B cell (primary cell): ENCODE measurements around the gene RNGTT. TPM values are rescaled to one million over a fixed set of nuclear protein-coding genes. Genes with fewer than 3 reads are reported as not detected.

Experiments
- ATAC-seq: fragments of 200-7000 bp; cut with Tn5 transposase; one replicate; pipeline ENCODE4 v1.10.0; 2021; ENCODE audit warnings: low read depth, mild to moderate bottlenecking, moderate number of reproducible peaks, moderate library complexity
- CTCF ChIA-PET: fragments of 350-600 bp; sonication (Branson Sonifier 250); formaldehyde crosslinking; loops from one replicate; lab custom pipeline; 2021; ENCODE audit warnings: antibody characterized with exemption, inconsistent platforms; lab: Charles Lee
- POLR2A ChIA-PET: fragments of 350-600 bp; sonication (Branson Sonifier 250); formaldehyde crosslinking; loops from one replicate; lab custom pipeline; 2021; ENCODE audit warnings: antibody characterized with exemption; lab: Charles Lee
- DNase-seq: peaks from one replicate; pipeline ENCODE4 v3.0.0; 2013
- H2AFZ ChIP-seq: 2 replicates; pipeline ENCODE4 v1.6.1; 2012; ENCODE audit warnings: mild to moderate bottlenecking, low read depth, low read length; ENCODE audit not compliant: insufficient read depth, poor library complexity, severe bottlenecking
- H3K27ac ChIP-seq, 2 donors: 1 replicate in 1 of 2; 2 replicates in 1 of 2; pipeline ENCODE4 v1.5.1; 2012 to 2013; ENCODE audit warnings: low read length in 2 of 2, mild to moderate bottlenecking in 2 of 2, moderate library complexity in 1 of 2
- H3K27me3 ChIP-seq, 4 experiments: fragments of 200-600 bp in 1 of 4; sonication (generic) in 1 of 4; replicated peaks in 1 of 4; 1 replicate in 2 of 4; 2 replicates in 2 of 4; pipeline versions ENCODE4 v1.6.1 to v1.7.0; 2013 to 2016; ENCODE audit warnings: low read length in 3 of 4, mild to moderate bottlenecking in 2 of 4, mixed read lengths in 1 of 4, moderate library complexity in 1 of 4; ENCODE audit not compliant: insufficient read depth in 4 of 4, control insufficient read depth in 3 of 4; ENCODE audit errors: control extremely low read depth in 1 of 4
- H3K36me3 ChIP-seq, 2 experiments: replicated peaks in 1 of 2; 1 replicate in 1 of 2; 2 replicates in 1 of 2; pipeline versions ENCODE4 v1.6.1 to v1.7.1; 2013; ENCODE audit warnings: low read length in 1 of 2; ENCODE audit not compliant: insufficient read depth in 2 of 2, control insufficient read depth in 1 of 2; ENCODE audit errors: control extremely low read depth in 1 of 2, extremely low read depth in 1 of 2
- H3K4me1 ChIP-seq, 2 donors: fragments of 200-600 bp in 1 of 2; sonication (generic) in 1 of 2; 1 replicate in 1 of 2; 2 replicates in 1 of 2; pipeline versions ENCODE4 v1.5.1 to v1.6.1; 2013 to 2017; ENCODE audit warnings: low read length in 2 of 2; ENCODE audit not compliant: control insufficient read depth in 2 of 2, insufficient read depth in 2 of 2
- H3K4me2 ChIP-seq: replicated peaks from 2 replicates; pipeline ENCODE3; 2012; ENCODE audit warnings: mild to moderate bottlenecking, low read depth, low read length; ENCODE audit not compliant: poor library complexity, severe bottlenecking
- H3K4me3 ChIP-seq, 5 experiments: fragments of 200-600 bp in 1 of 5; sonication (generic) in 1 of 5; 1 replicate in 3 of 5; 2 replicates in 2 of 5; pipeline versions ENCODE4 v1.5.1 to v1.7.0; 2011 to 2016; ENCODE audit warnings: low read length in 4 of 5, mild to moderate bottlenecking in 4 of 5, low read depth in 2 of 5, control low read depth in 1 of 5, moderate library complexity in 1 of 5; ENCODE audit not compliant: insufficient read depth in 1 of 5; ENCODE audit errors: control extremely low read depth in 1 of 5, extremely low read depth in 1 of 5
- H3K79me2 ChIP-seq: fragments of 200-600 bp; sonication (generic); one replicate; pipeline ENCODE4 v1.6.0; 2016; ENCODE audit warnings: low read length; ENCODE audit not compliant: control insufficient read depth, insufficient read depth
- H3K9ac ChIP-seq: fragments of 200-600 bp; sonication (generic); 2 replicates; pipeline ENCODE4 v1.6.1; 2017; ENCODE audit warnings: mild to moderate bottlenecking, low read length, moderate library complexity
- H3K9me3 ChIP-seq, 3 donors: one replicate each; pipeline versions ENCODE4 v1.6.1 to v1.7.1; 2013; ENCODE audit warnings: low read length in 2 of 3; ENCODE audit not compliant: control insufficient read depth in 2 of 3, insufficient read depth in 1 of 3; ENCODE audit errors: control extremely low read depth in 1 of 3
- H4K20me1 ChIP-seq: 2 replicates; pipeline ENCODE4 v1.6.0; 2012; ENCODE audit warnings: mild to moderate bottlenecking, low read length; ENCODE audit not compliant: insufficient read depth, control insufficient read depth, poor library complexity, severe bottlenecking
- H3K27ac Mint-ChIP-seq: one replicate; pipeline ENCODE4 v1.8.0; 2021; ENCODE audit warnings: mixed read lengths
- H3K27me3 Mint-ChIP-seq: one replicate; pipeline ENCODE4 v1.8.0; 2021; ENCODE audit warnings: mixed read lengths
- H3K4me1 Mint-ChIP-seq: one replicate; pipeline ENCODE4 v1.8.0; 2021; ENCODE audit warnings: mixed read lengths
- H3K4me3 Mint-ChIP-seq: one replicate; pipeline ENCODE4 v1.8.0; 2021; ENCODE audit warnings: mixed read lengths
- H3K9me3 Mint-ChIP-seq: one replicate; pipeline ENCODE4 v1.8.0; 2022; ENCODE audit warnings: mixed read lengths; ENCODE audit not compliant: insufficient read depth
- EZH2 ChIP-seq: IDR thresholded peaks from 2 replicates; pipeline ENCODE4 v1.6.1; 2012; ENCODE audit warnings: borderline replicate concordance, low read depth, mild to moderate bottlenecking, moderate library complexity, low read length; ENCODE audit not compliant: insufficient read depth, poor library complexity, severe bottlenecking
- WGBS: methylation state at CpG from one replicate; pipeline ENCODE4 v1.1.5; 2013; ENCODE audit warnings: missing lambda C conversion rate; ENCODE audit not compliant: insufficient coverage; 5-methylcytosine and 5-hydroxymethylcytosine counted together
- intact Hi-C: fragments of 100-400 bp; cut with micrococcal nuclease; formaldehyde crosslinking; loops from one replicate; pipeline ENCODE4 v1.10.0; 2022
- polyA plus RNA-seq: library from polyadenylated mRNA; depleted of rRNA; stranded (reverse); fragments of >200 nt; gene quantifications from 2 replicates; pipeline ENCODE4 v1.2.3, GENCODE V29; 2012
- total RNA-seq, 2 donors: library from RNA; stranded (reverse); fragments of 120-200 nt in 1 of 2; gene quantifications; 1 replicate in 1 of 2; 2 replicates in 1 of 2; pipeline versions ENCODE4 v1.2.3 to v1.2.4, GENCODE V29; 2013 to 2022
- TF ChIP-seq, protein P1 (sequence below): fragments of 200-600 bp; IDR thresholded peaks from one replicate; pipeline ENCODE4 v1.8.0; 2022; ENCODE audit warnings: antibody characterized with exemption, mild to moderate bottlenecking

Gene RNGTT
- total and polyA plus RNA-seq, 2 donors (not counting 1 experiment from before 2014, with no cell fraction given), result 10.8 to 29.1 TPM

DNA sequence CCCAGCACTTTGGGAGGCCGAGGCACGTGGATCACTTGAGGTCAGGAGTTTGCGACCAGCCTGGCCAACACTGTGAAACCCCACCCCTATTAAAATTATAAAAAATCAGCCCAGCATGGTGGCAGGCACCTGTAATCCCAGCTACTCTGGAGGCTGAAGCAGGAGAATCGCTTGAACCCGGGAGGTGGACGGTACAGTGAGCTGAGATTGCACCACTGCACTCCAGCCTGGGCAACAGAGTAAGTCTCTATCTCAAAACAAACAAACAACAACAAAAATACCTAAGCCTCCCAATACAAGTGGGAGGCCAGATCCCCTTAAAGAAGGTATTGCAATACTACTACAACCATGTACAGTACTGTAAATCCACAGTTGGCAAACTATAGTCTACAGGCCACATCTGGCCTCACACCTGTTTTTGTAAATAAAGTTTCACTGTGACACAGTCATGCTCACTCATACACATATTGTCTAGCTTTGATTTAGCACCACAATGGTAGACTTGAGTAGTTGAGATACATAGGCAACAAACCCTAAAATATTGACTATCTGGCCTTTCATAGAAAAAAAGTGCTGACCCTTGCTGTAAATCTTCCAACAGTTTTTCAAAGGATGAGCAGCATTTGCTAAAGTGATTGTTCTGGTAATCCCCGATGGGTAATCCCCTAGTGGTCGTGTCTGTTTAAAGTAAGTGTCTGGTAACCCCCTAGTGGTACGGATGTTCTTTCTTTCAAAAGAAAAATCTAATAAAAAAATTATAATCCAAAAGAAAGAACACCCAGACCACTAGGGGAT lies 202.0 kb downstream of the RNGTT start:
- H3K9ac ChIP-seq, result no peak overlapping the region

More for the DNA sequence above, 202.0 kb downstream of the RNGTT start:
- Histone ChIP-seq H3K27me3 (no peaks in the 10 kb centered on the region), H3K4me2 (peak overlapping the region; percentile 38), H3K9me3 (peaks cover 0 to 3% (median 0%) of the 10 kb centered on the region in 3 donors), H2AFZ (peak overlapping the region; percentile 8), H3K4me3 (no peak overlapping the region), H3K79me2 (no peaks in the 10 kb centered on the region), H4K20me1 (no peaks in the 10 kb centered on the region), H3K36me3 (peaks cover 0 to 4% of the 10 kb centered on the region in 2 experiments), H3K27ac (peak overlapping the region in 1 of 2 donors; percentile 70), H3K4me1 (peaks cover 16 to 18% of the 10 kb centered on the region in 2 donors)
- ATAC-seq (peak; percentile 79), DNase-seq (peak; percentile 77)
- TF ChIP-seq, protein P1, sequence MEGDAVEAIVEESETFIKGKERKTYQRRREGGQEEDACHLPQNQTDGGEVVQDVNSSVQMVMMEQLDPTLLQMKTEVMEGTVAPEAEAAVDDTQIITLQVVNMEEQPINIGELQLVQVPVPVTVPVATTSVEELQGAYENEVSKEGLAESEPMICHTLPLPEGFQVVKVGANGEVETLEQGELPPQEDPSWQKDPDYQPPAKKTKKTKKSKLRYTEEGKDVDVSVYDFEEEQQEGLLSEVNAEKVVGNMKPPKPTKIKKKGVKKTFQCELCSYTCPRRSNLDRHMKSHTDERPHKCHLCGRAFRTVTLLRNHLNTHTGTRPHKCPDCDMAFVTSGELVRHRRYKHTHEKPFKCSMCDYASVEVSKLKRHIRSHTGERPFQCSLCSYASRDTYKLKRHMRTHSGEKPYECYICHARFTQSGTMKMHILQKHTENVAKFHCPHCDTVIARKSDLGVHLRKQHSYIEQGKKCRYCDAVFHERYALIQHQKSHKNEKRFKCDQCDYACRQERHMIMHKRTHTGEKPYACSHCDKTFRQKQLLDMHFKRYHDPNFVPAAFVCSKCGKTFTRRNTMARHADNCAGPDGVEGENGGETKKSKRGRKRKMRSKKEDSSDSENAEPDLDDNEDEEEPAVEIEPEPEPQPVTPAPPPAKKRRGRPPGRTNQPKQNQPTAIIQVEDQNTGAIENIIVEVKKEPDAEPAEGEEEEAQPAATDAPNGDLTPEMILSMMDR, result peak; percentile 48
- TF ChIP-seq EZH2, result no peak
- H3K9me3 Mint-ChIP-seq, result peaks cover 3% of the 10 kb centered on the region
- POLR2A ChIA-PET, result interaction anchor here (0.5 to 0.9 kb wide), 3 partner anchors 160 to 1007 kb away, joined by 3 to 12 read pairs (median 4); no protein-coding TSS in a partner anchor
- H3K4me3 Mint-ChIP-seq, result peak overlapping the region; percentile 1
- CTCF ChIA-PET, result interaction anchor here (1.6 to 2.5 kb wide), 2 partner anchors 17 to 19 kb away, joined by 4 to 7 read pairs; no protein-coding TSS in a partner anchor
- peak overlapping the region; percentile 51 for H3K27ac Mint-ChIP-seq
- WGBS, result 90% methylated on average over 6 of the region's 9 CpGs
- intact Hi-C loops, result loop anchor here (5.0 to 10.0 kb wide), 2 partner anchors 137 to 834 kb away; no protein-coding TSS in a partner anchor
- peaks cover 33% of the 10 kb centered on the region for H3K4me1 Mint-ChIP-seq
- no peaks in the 10 kb centered on the region for H3K27me3 Mint-ChIP-seq
